HCT116 (cell line): Measurements from ENCODE around the gene IL1F10. TPM values are rescaled to one million over a fixed set of nuclear protein-coding genes. Genes with fewer than 3 reads are reported as not detected.

ENCODE experiments used
- ATAC-seq: fragments of 200-7000 bp; cut with Tn5 transposase; 2 replicates; pipeline ENCODE4 v1.9.1; 2020; ENCODE audit warnings: mild to moderate bottlenecking, moderate library complexity
- BruUV-seq: library from RNA; stranded (reverse); fragments of 400-500 nt; replicated peaks from 2 replicates; lab custom pipeline; 2021; lab: Mats Ljungman, UMichigan
- CTCF ChIA-PET: fragments of 300-600 bp; sonication (Branson Sonifier 250); formaldehyde crosslinking; loops from one replicate; lab custom pipeline; 2021; ENCODE audit warnings: antibody characterized with exemption; lab: Charles Lee
- POLR2A ChIA-PET: fragments of 300-600, 350-600 bp; sonication (Branson Sonifier 250); formaldehyde crosslinking; loops from one replicate; lab custom pipeline; 2021; ENCODE audit warnings: antibody characterized with exemption; lab: Charles Lee
- RAD21 ChIA-PET, 2 experiments: fragments of 300-600 bp; sonication (Branson Sonifier 250); formaldehyde crosslinking; loops; one replicate each; lab custom pipeline; 2023; ENCODE audit warnings: low total read pairs in 2 of 2; ENCODE audit not compliant: uncharacterized antibody in 2 of 2, unreplicated experiment in 2 of 2, low non-redundant PET in 1 of 2; lab: Charles Lee
- DNase-seq: peaks from one replicate; pipeline ENCODE4 v3.0.0-alpha.2; 2010; ENCODE audit warnings: low read depth, low spot score
- H2AFZ ChIP-seq: fragments of 200-600 bp; shearing (Covaris generic), sonication (generic); 2 replicates; pipeline ENCODE4 v1.6.1; 2017; ENCODE audit warnings: low read depth, mixed run types, mixed read lengths, antibody characterized with exemption, low read length; ENCODE audit not compliant: poor library complexity, severe bottlenecking
- H3K27ac ChIP-seq: 2 replicates; pipeline ENCODE4 v1.5.1; 2012; ENCODE audit warnings: low read depth, low read length
- H3K27me3 ChIP-seq: fragments of 200-600 bp; sonication (generic); 2 replicates; pipeline ENCODE4 v1.6.1; 2016; ENCODE audit warnings: mixed run types, low read length, mixed read lengths; ENCODE audit not compliant: insufficient read depth
- H3K36me3 ChIP-seq, 2 experiments: fragments of 200-500 bp in 1 of 2; fragments of 200-600 bp in 1 of 2; sonication (Bioruptor generic) in 1 of 2; sonication (generic) in 1 of 2; 2 replicates each; pipeline versions ENCODE4 v1.5.1 to v1.6.1; 2014 to 2016; ENCODE audit warnings: low read length in 2 of 2, inconsistent platforms in 1 of 2, mixed read lengths in 1 of 2, mixed run types in 1 of 2; ENCODE audit not compliant: insufficient read depth in 2 of 2, control insufficient read depth in 1 of 2
- H3K4me1 ChIP-seq, 2 experiments: fragments of 200-600 bp in 1 of 2; sonication (generic) in 1 of 2; 2 replicates each; pipeline versions ENCODE4 v1.5.1 to v1.6.1; 2012 to 2017; ENCODE audit warnings: low read length in 2 of 2, inconsistent platforms in 1 of 2, mild to moderate bottlenecking in 1 of 2, mixed read lengths in 1 of 2, mixed run types in 1 of 2, moderate library complexity in 1 of 2; ENCODE audit not compliant: insufficient read depth in 2 of 2, control insufficient read depth in 1 of 2
- H3K4me2 ChIP-seq: fragments of 200-600 bp; sonication (generic); 2 replicates; pipeline ENCODE4 v1.6.1; 2017; ENCODE audit warnings: mixed run types, low read length, mixed read lengths
- H3K4me3 ChIP-seq, 2 experiments: fragments of 200-600 bp in 1 of 2; sonication (generic) in 1 of 2; replicated peaks in 1 of 2; 2 replicates each; pipeline ENCODE4 v1.5.1; 2011 to 2016; ENCODE audit warnings: low read length in 2 of 2, control low read depth in 1 of 2, low read depth in 1 of 2, mild to moderate bottlenecking in 1 of 2, mixed read lengths in 1 of 2, mixed run types in 1 of 2
- H3K79me2 ChIP-seq: fragments of 200-600 bp; sonication (generic); 2 replicates; pipeline ENCODE4 v1.6.1; 2017; ENCODE audit warnings: mild to moderate bottlenecking, mixed run types, low read length, moderate library complexity, mixed read lengths; ENCODE audit not compliant: insufficient read depth
- H3K9ac ChIP-seq: fragments of 200-600 bp; sonication (generic); 2 replicates; pipeline ENCODE4 v1.6.1; 2016; ENCODE audit warnings: low read length, mixed read lengths
- H3K9me2 ChIP-seq: fragments of 200-600 bp; sonication (generic), shearing (Covaris generic); 2 replicates; pipeline ENCODE4 v1.6.1; 2017; ENCODE audit warnings: mixed run types, mild to moderate bottlenecking, moderate library complexity; ENCODE audit not compliant: insufficient read depth
- H3K9me3 ChIP-seq, 2 experiments: fragments of 200-500 bp in 1 of 2; fragments of 200-600 bp in 1 of 2; sonication (Bioruptor generic) in 1 of 2; sonication (generic) in 1 of 2; 2 replicates each; pipeline ENCODE4 v1.6.1; 2014 to 2017; ENCODE audit warnings: low read length in 2 of 2, mixed read lengths in 2 of 2, inconsistent platforms in 1 of 2, low read depth in 1 of 2, mild to moderate bottlenecking in 1 of 2, mixed run types in 1 of 2, moderate library complexity in 1 of 2; ENCODE audit not compliant: control insufficient read depth in 1 of 2, insufficient read depth in 1 of 2
- H4K20me1 ChIP-seq: fragments of 200-600 bp; sonication (generic), shearing (Covaris generic); 2 replicates; pipeline ENCODE4 v1.6.1; 2017; ENCODE audit warnings: mixed run types, mild to moderate bottlenecking, moderate library complexity; ENCODE audit not compliant: insufficient read depth
- ATF3 ChIP-seq: IDR thresholded peaks from 2 replicates; pipeline ENCODE4 v1.6.1; 2012
- CTCF ChIP-seq, 3 experiments: fragments of 200-600 bp in 1 of 3; sonication (generic) in 1 of 3; IDR thresholded peaks in 2 of 3; conservative IDR thresholded peaks in 1 of 3; 2 replicates each; pipeline ENCODE4 v1.5.1; 2012 to 2017; ENCODE audit warnings: low read depth in 2 of 3, low read length in 2 of 3, antibody characterized with exemption in 1 of 3, borderline replicate concordance in 1 of 3, control low read depth in 1 of 3, mild to moderate bottlenecking in 1 of 3, mixed read lengths in 1 of 3, mixed run types in 1 of 3, moderate library complexity in 1 of 3; ENCODE audit not compliant: insufficient read depth in 1 of 3
- EGR1 ChIP-seq: IDR thresholded peaks from 2 replicates; pipeline ENCODE4 v1.6.1; 2012; ENCODE audit warnings: low read depth
- EZH2 ChIP-seq: fragments of 200-600 bp; sonication (generic); IDR thresholded peaks from 2 replicates; pipeline ENCODE4 v1.6.1; 2017; ENCODE audit warnings: antibody characterized with exemption, mixed run types
- EZH2phosphoT487 ChIP-seq: fragments of 200-600 bp; IDR thresholded peaks from 2 replicates; pipeline ENCODE4 v1.6.1; 2018; ENCODE audit warnings: antibody characterized with exemption, borderline replicate concordance
- FOSL1 ChIP-seq: IDR thresholded peaks from 2 replicates; pipeline ENCODE4 v1.6.1; 2012; ENCODE audit warnings: low read depth
- JUND ChIP-seq: IDR thresholded peaks from 2 replicates; pipeline ENCODE4 v1.6.1; 2012
- MAX ChIP-seq: IDR thresholded peaks from 2 replicates; pipeline ENCODE4 v1.6.1; 2012
- POLR2A ChIP-seq: IDR thresholded peaks from 2 replicates; pipeline ENCODE4 v1.7.0; 2011; ENCODE audit warnings: borderline replicate concordance; ENCODE audit not compliant: insufficient read depth, insufficient read length; ENCODE audit errors: extremely low read depth
- POLR2AphosphoS5 ChIP-seq: IDR thresholded peaks from 2 replicates; pipeline ENCODE4 v1.6.1; 2011; ENCODE audit warnings: mild to moderate bottlenecking, low read depth, low read length, moderate library complexity
- SP1 ChIP-seq: IDR thresholded peaks from 2 replicates; pipeline ENCODE4 v1.6.1; 2012; ENCODE audit warnings: low read depth
- SRF ChIP-seq: IDR thresholded peaks from 2 replicates; pipeline ENCODE4 v1.6.1; 2012; ENCODE audit warnings: low read depth
- TCF7L2 ChIP-seq: IDR thresholded peaks from 2 replicates; pipeline ENCODE4 v1.7.0; 2011; ENCODE audit warnings: borderline replicate concordance, inconsistent platforms; ENCODE audit not compliant: insufficient read depth, insufficient read length; ENCODE audit errors: extremely low read depth
- YY1 ChIP-seq: IDR thresholded peaks from 2 replicates; pipeline ENCODE4 v1.6.1; 2011; ENCODE audit warnings: low read length, low read depth, moderate library complexity, mild to moderate bottlenecking; ENCODE audit not compliant: insufficient replicate concordance; ENCODE audit errors: extremely low read depth
- ZBTB33 ChIP-seq: IDR thresholded peaks from 2 replicates; pipeline ENCODE4 v1.6.1; 2011; ENCODE audit warnings: mild to moderate bottlenecking, low read length, moderate library complexity; ENCODE audit not compliant: insufficient replicate concordance; ENCODE audit errors: extremely low read depth
- ZFX ChIP-seq: fragments of 450-650 bp; IDR thresholded peaks from 2 replicates; pipeline ENCODE4 v1.6.1; 2017
- intact Hi-C: fragments of 100-400 bp; cut with micrococcal nuclease; formaldehyde crosslinking; loops from 2 replicates; pipeline ENCODE4 v1.10.0; 2022
- total RNA-seq: library from RNA; stranded (reverse); gene quantifications from one replicate; pipeline ENCODE4 v1.2.1, GENCODE V29; 2021; ENCODE audit not compliant: unreplicated experiment

IL1F10 gene
- total RNA-seq, 1 experiment from 2014 or later, result not detected

- Histone ChIP-seq H3K79me2 (no peaks in the 10 kb centered on the region), H3K4me2 (no peak overlapping the region), H3K9ac (no peak overlapping the region), H3K9me2 (no peaks in the 10 kb centered on the region), H2AFZ (no peak overlapping the region), H3K9me3 (no peaks in the 10 kb centered on the region), H3K4me1 (peaks cover 12 to 26% of the 10 kb centered on the region in 2 experiments), H3K36me3 (no peaks in the 10 kb centered on the region), H3K27ac (no peak overlapping the region), H4K20me1 (no peaks in the 10 kb centered on the region), H3K27me3 (no peaks in the 10 kb centered on the region)
- DNase-seq (no peak), ATAC-seq (no peak)
- ChIA-PET CTCF (interaction anchor here (3.8 kb wide), 1 partner anchor 117 kb away, joined by 62 read pairs; no protein-coding TSS in a partner anchor), RAD21 (no interaction called here), POLR2A (no interaction called here)
- intact Hi-C loops, result loop anchor here (5.0 kb wide), 1 partner anchor 311 kb away; no protein-coding TSS in a partner anchor
- TF ChIP-seq JUND, result no peak
- no peak for TF ChIP-seq SP1
- no peak for TF ChIP-seq ZBTB33
- no peak for TF ChIP-seq EZH2
- TF ChIP-seq, all 23 proteins: peak for 0
- no peak overlapping the region for H3K4me3 ChIP-seq
- BruUV-seq, result no TSS peak
These were observed 13.9 kb downstream of the IL1F10 start for GRCh38 chr2:113081488-113082210.

- RAD21 ChIA-PET, result no interaction called here
- CTCF ChIA-PET, result interaction anchor here (1.8 kb wide), 1 partner anchor 116 kb away, joined by 16 read pairs; no protein-coding TSS in a partner anchor
- Histone ChIP-seq H3K79me2 (no peaks in the 10 kb centered on the region), H3K4me2 (no peak overlapping the region), H3K4me3 (no peak overlapping the region), H4K20me1 (no peaks in the 10 kb centered on the region), H3K9ac (no peak overlapping the region), H3K9me3 (no peaks in the 10 kb centered on the region), H3K4me1 (peaks cover 10 to 19% of the 10 kb centered on the region in 2 experiments), H3K36me3 (no peaks in the 10 kb centered on the region), H3K27ac (no peak overlapping the region), H3K27me3 (no peaks in the 10 kb centered on the region), H3K9me2 (no peaks in the 10 kb centered on the region), H2AFZ (no peak overlapping the region)
- ATAC-seq (no peak), DNase-seq (no peak)
- POLR2A ChIA-PET, result no interaction called here
- intact Hi-C loops, result loop anchor here (5.0 kb wide), 1 partner anchor 309 kb away; no protein-coding TSS in a partner anchor
- BruUV-seq, result no TSS peak
- TF ChIP-seq ATF3 (no peak), ZFX (no peak), MAX (no peak), SRF (no peak), YY1 (no peak), FOSL1 (no peak), CTCF (IDR thresholded peaks at IDR 0.05 in 2 of 3, conservative IDR thresholded peaks at IDR 0.05 in 1 of 3; ENCODE audit: borderline replicate concordance in 1 of 3, insufficient read depth in 1 of 3, low read depth in 2 of 3, low read length in 2 of 3) (no peak), POLR2AphosphoS5 (no peak), EZH2phosphoT487 (no peak), TCF7L2 (no peak), EGR1 (no peak), EZH2 (no peak), POLR2A (no peak)
These were observed 15.5 kb downstream of the IL1F10 start for GRCh38 chr2:113083296-113083695.
